Gastrocnemius medialis (tissue), 4 donors: ENCODE measurements around the gene SCUBE1. TPM values are rescaled to one million over a fixed set of nuclear protein-coding genes. Genes with fewer than 3 reads are reported as not detected.

Experiments
- ATAC-seq, 2 donors: fragments of 150-250 bp; one replicate each; pipeline ENCODE4 v1.9.1; 2016
- DNase-seq, 2 donors: peaks; one replicate each; pipeline ENCODE4 v3.0.0-alpha.2; 2019
- H3K27ac ChIP-seq, 4 donors: fragments of 200-600 bp; sonication (generic); 1 replicate in 1 of 4; 2 replicates in 3 of 4; pipeline ENCODE4 v1.5.1; 2016 to 2018; ENCODE audit warnings: mild to moderate bottlenecking in 2 of 4, moderate library complexity in 1 of 4
- H3K27me3 ChIP-seq, 3 donors: fragments of 200-600 bp; sonication (generic) in 2 of 3; 1 replicate in 1 of 3; 2 replicates in 2 of 3; pipeline versions ENCODE4 v1.5.1 to v1.6.0; 2016 to 2019; ENCODE audit warnings: mild to moderate bottlenecking in 1 of 3, moderate library complexity in 1 of 3
- H3K36me3 ChIP-seq, 2 donors: fragments of 200-600 bp; sonication (generic) in 1 of 2; one replicate each; pipeline ENCODE4 v1.5.1; 2017 to 2018
- H3K4me1 ChIP-seq, 2 donors: fragments of 200-600 bp; sonication (generic) in 1 of 2; one replicate each; pipeline ENCODE4 v1.5.1; 2016 to 2017; ENCODE audit warnings: mild to moderate bottlenecking in 2 of 2
- H3K4me3 ChIP-seq, 4 donors: fragments of 200-600 bp; sonication (generic) in 3 of 4; 1 replicate in 1 of 4; 2 replicates in 3 of 4; pipeline ENCODE4 v1.5.1; 2016 to 2019; ENCODE audit warnings: mild to moderate bottlenecking in 2 of 4
- H3K9me3 ChIP-seq, 3 donors: fragments of 200-600 bp; sonication (generic) in 2 of 3; 1 replicate in 1 of 3; 2 replicates in 2 of 3; pipeline ENCODE4 v1.5.1; 2016 to 2019
- CTCF ChIP-seq, 5 experiments: fragments of 450-650 bp in 3 of 5; fragments of 200-600 bp in 2 of 5; sonication (generic) in 2 of 5; IDR thresholded peaks in 4 of 5; conservative IDR thresholded peaks in 1 of 5; 1 replicate in 4 of 5; 2 replicates in 1 of 5; pipeline ENCODE4 v1.5.1; 2016 to 2019; ENCODE audit warnings: antibody characterized with exemption in 5 of 5, mild to moderate bottlenecking in 3 of 5, moderate library complexity in 3 of 5
- POLR2A ChIP-seq, 2 donors: fragments of 450-650 bp; IDR thresholded peaks; one replicate each; pipeline ENCODE4 v1.6.1; 2017; ENCODE audit warnings: antibody characterized with exemption in 2 of 2, mild to moderate bottlenecking in 2 of 2, moderate library complexity in 2 of 2
- in situ Hi-C, 4 donors: fragments of 200-750 bp; cut with MboI; loops; one replicate each; pipeline versions ENCODE4 v1.15.0 to v1.8.0; 2017; ENCODE audit warnings: low sequenced_read_pairs in 4 of 4
- intact Hi-C: fragments of 100-400 bp; cut with DNase I; formaldehyde crosslinking; loops from one replicate; pipeline ENCODE4 v1.15.1; 2023; ENCODE audit warnings: low total_unique reads
- total RNA-seq, 4 donors: library from RNA; depleted of rRNA; stranded (reverse); fragments of >200 nt; gene quantifications; one replicate each; pipeline versions ENCODE4 v1.1.0 to v1.2.3, GENCODE V29; 2016

SCUBE1 gene
- total RNA-seq, 4 donors from 2014 or later: 0.20 to 0.55 (median 0.41) TPM

GRCh38 chr22:43345761-43346301, 2.7 kb upstream of the SCUBE1 start:
- intact Hi-C loops: loop anchor here (2.0 to 5.0 kb wide), 2 partner anchors 71 to 114 kb away; no protein-coding TSS in a partner anchor
- DNase-seq (no peak), ATAC-seq (no peak)
- Histone ChIP-seq H3K9me3 (no peaks in the 10 kb centered on the region), H3K4me3 (no peak overlapping the region), H3K27ac (no peak overlapping the region), H3K36me3 (no peaks in the 10 kb centered on the region), H3K4me1 (no peaks in the 10 kb centered on the region), H3K27me3 (peaks cover 33 to 53% (median 34%) of the 10 kb centered on the region in 3 donors)
- in situ Hi-C loops: loop anchor here in 2 of 4 donors (10.0 kb wide), 1 partner anchor 71 kb away; no protein-coding TSS in a partner anchor
- TF ChIP-seq CTCF (IDR thresholded peaks at IDR 0.05 in 4 of 5, conservative IDR thresholded peaks at IDR 0.05 in 1 of 5) (no peak), POLR2A (IDR thresholded peaks at IDR 0.05) (no peak)

DNA sequence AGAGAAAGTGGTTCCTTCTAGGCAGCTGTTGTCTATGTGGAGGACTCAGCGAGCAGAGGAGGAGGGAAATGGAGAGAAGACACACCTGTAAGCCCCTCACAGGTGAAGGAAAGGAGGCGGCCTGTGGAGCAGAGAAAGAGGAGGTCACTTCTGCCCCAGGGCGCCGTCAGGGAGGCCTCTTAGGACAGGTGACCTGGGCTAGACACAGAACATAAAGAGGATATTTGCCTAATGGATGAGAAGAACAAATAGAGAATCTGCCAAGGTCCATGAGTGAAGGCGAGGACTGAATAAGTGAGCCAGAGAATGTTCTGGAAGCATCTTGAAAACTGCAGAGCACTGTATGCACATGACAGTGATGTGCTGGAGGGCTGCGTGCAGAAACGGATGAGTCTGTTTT, 2.2 kb upstream of the SCUBE1 start:
- Histone ChIP-seq H3K27ac (no peak overlapping the region), H3K4me1 (no peaks in the 10 kb centered on the region), H3K36me3 (no peaks in the 10 kb centered on the region), H3K9me3 (no peaks in the 10 kb centered on the region), H3K27me3 (peaks cover 36 to 57% (median 38%) of the 10 kb centered on the region in 3 donors), H3K4me3 (no peak overlapping the region)
- DNase-seq (no peak), ATAC-seq (no peak)
- TF ChIP-seq CTCF (IDR thresholded peaks at IDR 0.05 in 4 of 5, conservative IDR thresholded peaks at IDR 0.05 in 1 of 5) (no peak), POLR2A (IDR thresholded peaks at IDR 0.05) (no peak)
- in situ Hi-C loops: loop anchor here in 2 of 4 donors (10.0 kb wide), 1 partner anchor 71 kb away; no protein-coding TSS in a partner anchor
- intact Hi-C loops: loop anchor here (2.0 to 5.0 kb wide), 2 partner anchors 71 to 113 kb away; no protein-coding TSS in a partner anchor

GRCh38 chr22:43344520-43344787, 1.3 kb upstream of the SCUBE1 start:
- DNase-seq (no peak), ATAC-seq (no peak)
- no peak overlapping the region for H3K27ac ChIP-seq
- H3K4me1 ChIP-seq: no peaks in the 10 kb centered on the region
- H3K9me3 ChIP-seq: no peaks in the 10 kb centered on the region
- no peak overlapping the region for H3K4me3 ChIP-seq
- in situ Hi-C loops: loop anchor here in 2 of 4 donors (10.0 kb wide), 1 partner anchor 70 kb away; no protein-coding TSS in a partner anchor
- TF ChIP-seq POLR2A (IDR thresholded peaks at IDR 0.05): no peak
- H3K27me3 ChIP-seq: peaks cover 35 to 57% (median 36%) of the 10 kb centered on the region in 3 donors
- intact Hi-C loops: loop anchor here (2.0 kb wide), 1 partner anchor 70 kb away; no protein-coding TSS in a partner anchor
- no peaks in the 10 kb centered on the region for H3K36me3 ChIP-seq

DNA sequence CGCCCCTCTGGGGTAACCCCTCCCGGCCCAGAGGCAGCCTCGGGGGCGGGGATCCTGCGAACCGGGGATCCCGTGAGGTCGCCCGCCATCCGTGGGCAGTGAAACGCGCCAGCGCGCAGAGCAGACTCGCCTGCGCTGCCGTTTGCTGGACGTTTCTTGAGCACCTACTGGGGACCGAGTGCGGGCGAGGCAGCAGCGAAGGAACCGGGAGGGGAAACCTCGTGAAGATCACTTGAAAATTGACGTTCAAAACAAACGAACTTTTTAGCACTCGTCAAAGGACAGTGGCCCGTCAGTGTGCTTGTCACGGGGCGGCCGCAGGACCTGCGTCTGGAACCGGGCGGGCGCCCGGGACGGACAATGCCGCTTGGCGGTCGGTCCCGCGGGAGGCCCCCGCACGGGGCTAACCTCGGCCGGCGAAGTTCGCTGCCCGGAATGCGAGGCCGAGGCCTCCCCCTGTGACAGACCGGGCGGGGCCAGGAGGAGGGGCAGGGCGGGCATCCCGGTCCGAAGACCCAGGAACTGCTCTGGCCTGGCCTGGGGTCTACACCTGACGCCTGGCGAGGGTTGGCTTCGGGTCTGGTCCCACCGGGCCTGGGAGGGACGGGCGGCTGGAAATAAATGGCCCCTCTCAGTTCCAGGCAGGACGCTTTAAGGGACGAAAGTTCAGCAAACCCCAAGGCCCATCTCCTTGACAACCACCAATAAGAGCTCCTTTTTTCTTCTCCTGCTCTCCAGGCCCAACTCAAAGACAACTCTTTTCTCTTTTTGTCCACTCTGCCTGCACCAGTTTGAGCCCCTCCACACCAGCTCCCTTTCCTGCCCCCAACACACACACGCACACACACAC, 723 bp upstream of the SCUBE1 start:
- Histone ChIP-seq H3K36me3 (no peaks in the 10 kb centered on the region), H3K9me3 (no peaks in the 10 kb centered on the region), H3K4me3 (no peak overlapping the region), H3K4me1 (no peaks in the 10 kb centered on the region), H3K27ac (no peak overlapping the region), H3K27me3 (peaks cover 38 to 57% (median 40%) of the 10 kb centered on the region in 3 donors)
- in situ Hi-C loops: loop anchor here in 2 of 4 donors (10.0 kb wide), 1 partner anchor 69 kb away; no protein-coding TSS in a partner anchor
- no peak for TF ChIP-seq CTCF (IDR thresholded peaks at IDR 0.05 in 4 of 5, conservative IDR thresholded peaks at IDR 0.05 in 1 of 5)
- TF ChIP-seq POLR2A (IDR thresholded peaks at IDR 0.05): no peak
- DNase-seq (no peak), ATAC-seq (no peak)
- intact Hi-C loops: loop anchor here (2.0 kb wide), 1 partner anchor 69 kb away; no protein-coding TSS in a partner anchor
